Adrenal gland (tissue), 12 donors: ENCODE data around the gene DOCK7. TPM values are rescaled to one million over a fixed set of nuclear protein-coding genes. Genes with fewer than 3 reads are reported as not detected.
"Not testable (repeated sequence)": the region's sequence is repeated elsewhere in the genome, so short reads cannot be mapped to it uniquely, and the experiment has no call there.

Source experiments
- DNase-seq, 7 donors: peaks; one replicate each; pipeline ENCODE4 v3.0.0-alpha.2; 2019 to 2020
- H3K27ac ChIP-seq, 5 donors: fragments of 200-600 bp; sonication (generic) in 4 of 5; 1 replicate in 3 of 5; 2 replicates in 2 of 5; pipeline versions ENCODE4 v1.5.1 to v1.8.0; 2016 to 2020; ENCODE audit warnings: mild to moderate bottlenecking in 1 of 5
- H3K27me3 ChIP-seq: fragments of 200-600 bp; 2 replicates; pipeline ENCODE4 v1.8.0; 2021
- H3K36me3 ChIP-seq, 2 donors: fragments of 200-600 bp; replicated peaks in 1 of 2; 1 replicate in 1 of 2; 2 replicates in 1 of 2; pipeline versions ENCODE4 v1.5.1 to v1.8.0; 2018 to 2022
- H3K4me1 ChIP-seq, 2 donors: fragments of 200-600 bp; replicated peaks in 1 of 2; 1 replicate in 1 of 2; 2 replicates in 1 of 2; pipeline versions ENCODE4 v1.5.1 to v1.8.0; 2018 to 2021
- H3K4me3 ChIP-seq, 4 donors: fragments of 200-600 bp; sonication (generic) in 3 of 4; one replicate each; pipeline ENCODE4 v1.5.1; 2016 to 2018
- H3K9me3 ChIP-seq, 3 donors: fragments of 200-600 bp; sonication (generic) in 1 of 3; replicated peaks in 1 of 3; 1 replicate in 2 of 3; 2 replicates in 1 of 3; pipeline versions ENCODE4 v1.5.1 to v1.8.0; 2016 to 2021
- POLR2A ChIP-seq, 2 donors: fragments of 450-650 bp; IDR thresholded peaks; one replicate each; pipeline ENCODE4 v1.6.1; 2017; ENCODE audit warnings: antibody characterized with exemption in 2 of 2, mild to moderate bottlenecking in 2 of 2, moderate library complexity in 1 of 2
- WGBS, 4 donors: extraction: QIAGEN DNeasy Blood & Tissue Kit in 2 of 4; methylation state at CpG; one replicate each; pipeline versions ENCODE4 v1.1.5 to v1.1.7; 2013 to 2017; 5-methylcytosine and 5-hydroxymethylcytosine counted together
- intact Hi-C, 2 donors: fragments of 100-400 bp; cut with DNase I; formaldehyde crosslinking; loops; one replicate each; pipeline versions ENCODE4 v1.14.1 to v1.15.0; 2022 to 2023
- polyA plus RNA-seq, 3 donors: library from polyadenylated mRNA; stranded (reverse); fragments of 200-250 nt in 2 of 3; fragments of 350-450 nt in 1 of 3; fragmentation: Illumina TruSeq in 1 of 3; extraction: RNeasy Lipid Tissue Mini Kit (QIAGEN cat#74804) in 1 of 3; gene quantifications; one replicate each; pipeline ENCODE4 v1.2.3, GENCODE V29; 2013 to 2014
- total RNA-seq, 9 donors: library from RNA; depleted of rRNA in 4 of 9; stranded (reverse); fragments of >200 nt in 4 of 9; fragments of 120-200 nt in 1 of 9; fragmentation: NEBNext Ultra II Directional in 1 of 9; extraction: Animal tissue kit (Norgen Biotek cat#: 25700) in 1 of 9; gene quantifications; one replicate each; pipeline versions ENCODE4 v1.1.0 to v1.2.4, GENCODE V29; 2013 to 2023
- TF ChIP-seq, protein P1 (sequence below), 6 experiments: fragments of 450-650 bp in 4 of 6; fragments of 200-600 bp in 2 of 6; sonication (generic) in 1 of 6; IDR thresholded peaks; 1 replicate in 5 of 6; 2 replicates in 1 of 6; pipeline versions ENCODE4 v1.5.1 to v1.8.0; 2016 to 2021; ENCODE audit warnings: antibody characterized with exemption in 6 of 6, mild to moderate bottlenecking in 2 of 6, moderate library complexity in 1 of 6
- donor health status: healthy with polysubstance abuse.
- donor health status: Bipolar disorder and iron deficiency.
- donor health status: DM: yes; HTN: yes; CAD: no.
- donor health status: DM: no; HTN: no; CAD: no.
- donor health status: DM: no; HTN: no; CAD: no.
- donor health status: DM: yes; HTN: yes; CAD: no.

The DOCK7 gene
- total and polyA plus RNA-seq, 12 donors: 4.7 to 43.0 (median 22.7) TPM

DNA sequence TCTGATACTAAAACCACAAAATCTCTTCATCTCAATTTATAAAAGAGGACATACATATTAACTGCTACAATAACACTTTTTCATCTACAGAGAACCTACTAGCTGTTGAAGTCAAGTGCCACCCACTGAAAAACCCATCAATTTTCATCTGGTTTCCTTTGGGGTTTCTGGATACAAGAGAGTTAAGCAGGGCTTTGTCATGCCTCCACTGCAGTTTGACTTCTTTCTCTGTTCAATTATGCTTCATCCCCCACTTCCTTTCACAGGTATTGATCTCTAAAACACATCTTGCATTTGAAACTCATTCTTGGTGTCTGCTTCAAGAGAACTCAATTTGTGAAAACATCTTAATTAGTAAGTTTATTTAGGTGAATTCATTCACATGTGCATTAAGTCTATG lies 151.3 kb downstream of the DOCK7 start:
- Histone ChIP-seq H3K4me1 (no peaks in the 10 kb centered on the region), H3K36me3 (peaks cover 0 to 9% of the 10 kb centered on the region in 2 donors), H3K27ac (no peak overlapping the region), H3K9me3 (no peaks in the 10 kb centered on the region), H3K27me3 (no peaks in the 10 kb centered on the region), H3K4me3 (no peak overlapping the region)
- no peak for DNase-seq
- intact Hi-C loops: loop anchor here in 1 of 2 donors (10.0 kb wide), 1 partner anchor 208 kb away; no protein-coding TSS in a partner anchor
- no peak for TF ChIP-seq POLR2A (IDR thresholded peaks at IDR 0.05)
- TF ChIP-seq, protein P1, sequence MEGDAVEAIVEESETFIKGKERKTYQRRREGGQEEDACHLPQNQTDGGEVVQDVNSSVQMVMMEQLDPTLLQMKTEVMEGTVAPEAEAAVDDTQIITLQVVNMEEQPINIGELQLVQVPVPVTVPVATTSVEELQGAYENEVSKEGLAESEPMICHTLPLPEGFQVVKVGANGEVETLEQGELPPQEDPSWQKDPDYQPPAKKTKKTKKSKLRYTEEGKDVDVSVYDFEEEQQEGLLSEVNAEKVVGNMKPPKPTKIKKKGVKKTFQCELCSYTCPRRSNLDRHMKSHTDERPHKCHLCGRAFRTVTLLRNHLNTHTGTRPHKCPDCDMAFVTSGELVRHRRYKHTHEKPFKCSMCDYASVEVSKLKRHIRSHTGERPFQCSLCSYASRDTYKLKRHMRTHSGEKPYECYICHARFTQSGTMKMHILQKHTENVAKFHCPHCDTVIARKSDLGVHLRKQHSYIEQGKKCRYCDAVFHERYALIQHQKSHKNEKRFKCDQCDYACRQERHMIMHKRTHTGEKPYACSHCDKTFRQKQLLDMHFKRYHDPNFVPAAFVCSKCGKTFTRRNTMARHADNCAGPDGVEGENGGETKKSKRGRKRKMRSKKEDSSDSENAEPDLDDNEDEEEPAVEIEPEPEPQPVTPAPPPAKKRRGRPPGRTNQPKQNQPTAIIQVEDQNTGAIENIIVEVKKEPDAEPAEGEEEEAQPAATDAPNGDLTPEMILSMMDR (IDR thresholded peaks at IDR 0.05): no peak

DNA sequence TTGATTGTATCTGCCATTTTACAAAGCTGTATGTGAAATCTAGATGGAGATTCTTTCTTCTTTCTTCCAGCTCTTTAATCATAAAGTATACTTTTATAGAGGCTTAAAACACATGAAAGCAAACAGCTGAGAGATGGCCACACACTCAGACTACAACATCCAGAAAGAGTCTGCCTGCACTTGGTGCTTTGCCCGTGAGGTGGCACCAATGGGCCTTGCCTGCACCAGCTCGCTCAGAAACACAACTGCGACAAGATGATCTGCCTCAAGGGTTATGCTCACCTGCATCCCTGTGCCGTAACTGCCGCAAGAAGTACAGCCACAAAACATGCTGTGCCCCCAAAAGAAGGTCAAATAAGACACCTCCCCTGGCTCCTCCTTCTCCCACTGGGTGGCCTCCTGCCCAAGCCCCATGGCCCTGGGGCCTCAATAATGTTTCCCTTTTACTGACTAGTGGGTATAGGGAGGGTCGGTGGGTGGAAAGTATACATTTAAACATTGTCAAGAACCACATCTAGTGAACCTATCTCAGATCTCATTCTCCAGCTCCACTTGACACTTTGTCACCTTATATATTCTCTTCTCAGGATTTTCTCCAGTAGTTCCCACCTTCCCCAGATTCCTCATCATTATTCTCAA lies 157.6 kb downstream of the DOCK7 start:
- 46 to 66% (median 57%) methylated on average over 6 of the region's 6 CpGs for WGBS, 4 donors
- Histone ChIP-seq H3K4me1 (no peaks in the 10 kb centered on the region), H3K4me3 (no peak overlapping the region), H3K27me3 (no peaks in the 10 kb centered on the region), H3K36me3 (no peaks in the 10 kb centered on the region), H3K9me3 (no peaks in the 10 kb centered on the region), H3K27ac (no peak overlapping the region)
- intact Hi-C loops: loop anchor here (5.0 to 10.0 kb wide), 2 partner anchors 214 to 217 kb away; no protein-coding TSS in a partner anchor
- DNase-seq: peak; percentile 29 to 87 (median 47)
- TF ChIP-seq, protein P1 (IDR thresholded peaks at IDR 0.05): peak; percentile 34 to 65 (median 55)
- TF ChIP-seq POLR2A (IDR thresholded peaks at IDR 0.05): no peak

DNA sequence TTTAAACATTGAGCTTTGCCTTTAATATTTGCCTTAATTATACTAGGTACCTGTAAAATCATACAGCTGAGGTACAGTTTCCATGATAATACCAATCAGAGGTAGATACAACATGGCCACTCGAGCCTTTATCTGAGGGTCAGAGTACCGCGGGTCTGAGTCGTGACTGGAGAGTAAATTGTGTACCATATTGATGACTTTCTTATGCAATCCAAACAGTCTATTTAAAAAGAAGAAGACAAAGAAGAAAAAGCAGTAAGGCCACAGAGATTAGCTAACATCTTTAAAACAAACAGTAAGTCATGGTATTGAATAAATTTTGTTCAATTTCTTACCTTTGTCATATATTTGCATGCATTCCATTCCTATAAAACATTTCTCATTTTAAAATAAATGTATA lies 159.0 kb downstream of the DOCK7 start:
- intact Hi-C loops: no loop called here

DNA sequence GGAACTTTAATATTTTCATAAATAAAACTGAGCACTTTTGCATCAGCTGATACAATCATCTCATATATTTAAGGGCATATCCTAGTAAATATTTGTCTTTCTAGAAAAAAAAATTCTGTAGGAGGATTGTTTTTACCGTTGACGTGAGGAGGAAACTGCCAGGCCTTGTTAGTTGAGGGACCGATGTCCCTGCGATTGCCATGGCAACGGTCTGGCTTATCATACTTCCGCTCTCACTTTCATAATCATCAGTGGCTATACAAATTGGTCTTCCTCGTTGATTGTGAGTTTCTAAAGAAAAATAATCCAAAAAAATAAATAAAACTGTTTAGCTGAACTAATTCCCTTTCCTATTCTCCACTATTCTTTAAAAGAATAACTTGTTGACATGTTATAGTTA lies 160.2 kb downstream of the DOCK7 start:
- no peaks in the 10 kb centered on the region for H3K27me3 ChIP-seq
- no peaks in the 10 kb centered on the region for H3K4me1 ChIP-seq
- intact Hi-C loops: no loop called here
- WGBS, 4 donors: 78 to 86% (median 81%) methylated on average over 7 of the region's 7 CpGs
- TF ChIP-seq, protein P1 (IDR thresholded peaks at IDR 0.05): no peak
- no peak for TF ChIP-seq POLR2A (IDR thresholded peaks at IDR 0.05)
- no peaks in the 10 kb centered on the region for H3K36me3 ChIP-seq
- H3K27ac ChIP-seq: no peak overlapping the region
- H3K4me3 ChIP-seq: no peak overlapping the region
- no peaks in the 10 kb centered on the region for H3K9me3 ChIP-seq
- DNase-seq: peak in 3 of 7 donors; percentile 19 to 83 (median 24)

More for the DNA sequence above, 159.0 kb downstream of the DOCK7 start:
- Histone ChIP-seq H3K4me3 (no peak overlapping the region), H3K4me1 (no peaks in the 10 kb centered on the region), H3K27me3 (no peaks in the 10 kb centered on the region), H3K9me3 (no peaks in the 10 kb centered on the region), H3K36me3 (no peaks in the 10 kb centered on the region), H3K27ac (no peak overlapping the region)
- WGBS, 4 donors: 89 to 95% (median 93%) methylated on average over 4 of the region's 4 CpGs
- DNase-seq: no peak
- TF ChIP-seq, protein P1 (IDR thresholded peaks at IDR 0.05): no peak

DNA sequence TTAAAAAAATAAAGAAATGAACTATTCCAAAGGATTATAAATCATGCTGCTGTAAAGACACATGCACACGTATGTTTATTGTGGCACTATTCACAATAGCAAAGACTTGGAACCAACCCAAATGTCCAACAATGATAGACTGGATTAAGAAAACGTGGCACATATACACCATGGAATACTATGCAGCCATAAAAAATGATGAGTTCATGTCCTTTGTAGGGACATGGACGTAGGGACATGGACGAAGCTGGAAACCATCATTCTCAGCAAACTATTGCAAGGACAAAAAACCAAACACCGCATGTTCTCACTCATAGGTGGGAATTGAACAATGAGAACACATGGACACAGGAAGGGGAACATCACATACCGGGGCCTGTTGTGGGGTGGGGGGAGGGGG lies 160.8 kb downstream of the DOCK7 start:
- H3K27me3 ChIP-seq, H3K27ac ChIP-seq, H3K4me3 ChIP-seq, H3K4me1 ChIP-seq, DNase-seq, H3K9me3 ChIP-seq, H3K36me3 ChIP-seq, intact Hi-C loops: not testable (repeated sequence)
- 90 to 96% (median 93%) methylated on average over 5 to 6 of the region's 6 CpGs for WGBS, 4 donors
